ENCODE measurements around the gene VIT.
A peak's percentile ranks its signal among the peaks of the same experiment; 100 is the strongest.

The VIT gene

GRCh38 chr2:36708041-36708741 lies 11.7 kb downstream of the VIT start:
- no peak for DNase-seq (ENCODE audit: low read depth, low spot score)

DNA sequence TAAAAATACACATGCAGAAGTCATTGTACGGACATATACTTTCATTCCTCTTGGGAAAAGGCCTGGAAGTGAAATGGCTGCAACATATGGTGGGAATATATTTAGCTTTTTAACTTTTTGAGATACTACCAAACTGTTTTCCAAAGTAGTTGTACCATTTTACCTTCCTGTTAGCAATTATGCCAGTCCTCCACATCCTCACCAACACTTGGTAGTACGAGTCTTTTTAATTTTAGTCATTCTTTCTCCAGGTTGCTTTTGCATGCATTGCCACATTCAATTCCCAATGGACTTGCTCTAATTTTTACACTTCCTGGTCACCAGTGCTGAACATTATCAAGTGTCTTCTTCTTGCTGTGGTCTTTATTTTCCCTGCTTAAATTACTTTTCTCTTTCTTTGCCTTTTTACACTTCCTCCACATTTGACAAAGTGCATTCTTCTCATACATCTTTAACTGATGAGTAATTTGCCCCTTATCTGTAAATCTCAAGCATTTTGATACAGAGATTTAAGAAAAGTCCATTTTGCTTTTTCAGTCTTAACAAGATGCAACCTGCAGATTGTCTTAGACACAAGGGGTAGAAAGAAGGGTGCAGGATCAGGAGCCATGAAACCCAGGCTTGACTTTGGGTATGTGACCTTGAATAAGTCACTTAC lies 14.5 kb downstream of the VIT start:
- no peak for DNase-seq (ENCODE audit: low read depth, low spot score)

- no peak for DNase-seq (ENCODE audit: low read depth, low spot score)
These were observed 15.3 kb downstream of the VIT start for GRCh38 chr2:36711741-36712314.

DNA sequence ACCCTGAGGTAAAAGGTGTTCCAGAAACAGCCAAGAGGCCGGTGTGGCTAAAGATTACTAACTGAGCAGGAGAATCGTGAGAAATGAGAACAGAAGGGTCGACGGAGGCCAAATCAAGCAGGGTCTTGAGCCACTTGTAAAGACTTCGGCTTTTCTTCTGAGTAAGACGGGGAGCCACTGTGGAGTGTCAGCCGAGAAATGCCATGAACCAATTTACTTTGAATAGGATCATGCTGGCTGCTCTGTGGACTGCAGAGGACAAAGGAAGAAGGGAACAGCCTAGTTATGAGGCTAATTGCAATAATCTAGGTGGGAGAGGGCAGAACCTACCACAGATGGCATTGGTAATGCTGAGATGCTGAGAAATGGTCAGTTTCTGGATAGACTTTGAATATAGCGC lies 16.8 kb downstream of the VIT start:
- DNase-seq (ENCODE audit: low read depth, low spot score) = no peak

- DNase-seq (ENCODE audit: low read depth, low spot score) = no peak
These were observed 19.6 kb downstream of the VIT start for GRCh38 chr2:36716111-36716510.

GRCh38 chr2:36717603-36718266 lies 21.2 kb downstream of the VIT start:
- no peak for DNase-seq (ENCODE audit: low read depth, low spot score)

GRCh38 chr2:36727550-36727949 lies 31.0 kb downstream of the VIT start:
- no peak for DNase-seq (ENCODE audit: low read depth, low spot score)

DNA sequence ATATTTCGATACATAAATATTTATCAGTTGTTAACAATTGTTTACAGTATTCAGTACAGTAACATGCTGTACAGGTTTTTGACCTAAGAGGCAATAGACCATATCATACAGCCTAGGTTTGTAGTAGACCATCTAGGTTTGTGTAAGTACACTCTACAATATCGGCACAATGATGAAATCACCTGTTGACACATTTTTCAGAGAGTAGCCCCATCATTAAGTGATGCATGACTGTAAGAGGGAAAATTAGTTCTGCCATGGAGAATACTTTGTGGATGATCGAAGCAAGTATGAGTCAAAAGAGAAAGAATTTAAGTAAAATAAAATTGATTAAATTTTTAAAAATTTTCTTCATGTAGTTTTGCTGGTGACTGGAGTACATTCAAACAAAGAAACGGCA lies 32.6 kb downstream of the VIT start:
- DNase-seq (ENCODE audit: low read depth, low spot score) = no peak

DNA sequence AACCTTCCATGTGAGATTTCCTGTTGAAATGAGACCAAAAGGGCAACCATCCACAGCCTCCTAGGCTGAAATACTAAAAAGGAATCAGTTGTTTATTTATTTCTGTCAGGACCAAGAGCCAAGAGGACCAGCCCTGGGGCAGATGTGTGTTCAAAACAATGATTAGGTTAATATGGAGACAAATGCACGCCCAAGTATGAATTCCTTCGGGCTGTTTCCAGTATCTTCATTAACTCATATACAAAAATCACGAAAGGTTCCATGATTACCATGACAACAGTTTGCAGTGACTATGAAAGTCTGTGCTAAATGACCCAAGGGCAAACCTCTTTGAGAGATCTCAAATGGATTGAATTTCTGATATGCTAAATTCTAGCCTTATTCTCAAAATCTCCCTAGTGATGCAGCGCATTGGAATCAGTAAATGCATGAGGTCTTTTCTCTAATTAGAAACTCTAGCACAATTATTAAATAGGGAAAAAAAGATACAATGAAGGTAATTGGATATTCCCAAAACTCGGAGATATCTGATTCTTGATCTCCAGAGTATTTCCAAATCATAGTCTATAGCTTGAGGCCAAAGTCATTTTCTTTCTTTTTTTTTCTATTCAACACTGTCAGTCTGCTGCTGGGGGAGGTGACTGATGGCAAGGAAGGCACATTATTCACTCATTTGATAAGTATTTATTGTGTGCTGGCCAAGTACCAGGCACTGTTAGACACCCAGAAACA lies 35.6 kb downstream of the VIT start:
- no peak for DNase-seq (ENCODE audit: low read depth, low spot score)

DNA sequence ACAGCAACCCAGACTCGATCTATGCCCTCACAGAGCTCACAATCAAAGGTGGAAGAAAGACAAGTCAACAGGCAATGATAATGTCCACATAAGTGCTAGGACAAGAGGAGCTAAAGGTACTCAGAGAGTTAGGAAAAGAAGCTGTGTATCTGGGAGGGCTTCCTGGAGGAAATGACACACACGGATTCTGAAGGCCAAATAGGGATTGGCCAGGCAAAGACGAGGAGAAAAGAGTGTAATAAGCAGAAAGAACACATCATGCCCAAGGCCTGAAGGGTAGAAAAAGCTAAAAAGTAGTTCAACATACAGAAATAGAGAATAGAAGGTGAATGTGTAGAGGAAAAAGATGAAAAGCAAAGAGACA lies 36.1 kb downstream of the VIT start:
- DNase-seq (ENCODE audit: low read depth, low spot score) = no peak

DNA sequence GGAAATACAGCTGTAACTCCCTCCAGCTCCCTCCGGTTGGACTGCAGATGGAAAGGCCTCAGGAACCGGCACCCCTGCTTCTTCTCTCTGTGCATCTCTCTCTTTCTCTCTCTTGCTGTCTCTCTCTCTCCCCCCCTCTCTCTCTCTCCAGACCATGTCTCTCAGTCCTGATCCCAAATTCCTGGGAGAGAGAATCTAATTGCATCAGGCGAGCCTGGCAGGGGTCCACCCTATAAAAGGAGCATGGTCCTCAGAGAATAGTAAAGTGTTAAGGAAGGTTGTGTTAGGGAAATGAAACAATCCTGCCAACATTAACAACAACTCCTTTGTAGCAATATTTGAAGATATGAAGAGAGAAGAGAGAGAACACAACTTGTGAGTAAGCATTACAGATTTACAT lies 36.7 kb downstream of the VIT start:
- no peak for DNase-seq (ENCODE audit: low read depth, low spot score)

GRCh38 chr2:36734304-36734703 lies 37.8 kb downstream of the VIT start:
- no peak for DNase-seq (ENCODE audit: low read depth, low spot score)

DNA sequence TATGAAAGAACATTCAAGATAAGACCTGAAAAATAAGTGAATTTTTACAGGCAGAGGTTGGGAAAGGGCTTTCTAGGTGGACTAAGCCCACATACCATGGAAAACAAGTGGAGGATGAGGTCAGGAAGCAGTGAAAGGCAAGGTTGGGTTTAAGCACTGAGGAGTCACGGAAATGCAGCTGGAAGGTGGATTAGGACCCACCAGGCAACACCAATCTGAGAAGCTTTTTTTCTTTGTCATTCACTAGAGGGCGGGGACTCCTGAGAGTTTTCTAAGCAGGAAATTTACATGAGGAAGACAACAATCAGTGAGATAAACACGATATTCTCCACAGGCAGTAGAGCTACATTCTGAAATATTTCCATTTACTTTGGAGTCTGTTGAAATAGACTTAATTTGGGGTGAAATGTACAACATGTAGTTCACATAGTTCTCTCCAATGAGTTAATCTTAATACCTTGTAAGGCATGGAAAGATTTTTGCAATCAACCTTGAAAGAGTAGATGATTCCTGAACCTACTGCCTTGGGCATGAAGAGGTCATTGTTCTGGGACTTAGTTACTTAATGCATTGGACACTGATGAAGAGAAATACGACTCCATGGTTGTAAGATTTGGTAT lies 40.7 kb downstream of the VIT start:
- DNase-seq (ENCODE audit: low read depth, low spot score) = peak; percentile 78

GRCh38 chr2:36740061-36740460 lies 43.6 kb downstream of the VIT start:
- DNase-seq (ENCODE audit: low read depth, low spot score) = no peak

DNA sequence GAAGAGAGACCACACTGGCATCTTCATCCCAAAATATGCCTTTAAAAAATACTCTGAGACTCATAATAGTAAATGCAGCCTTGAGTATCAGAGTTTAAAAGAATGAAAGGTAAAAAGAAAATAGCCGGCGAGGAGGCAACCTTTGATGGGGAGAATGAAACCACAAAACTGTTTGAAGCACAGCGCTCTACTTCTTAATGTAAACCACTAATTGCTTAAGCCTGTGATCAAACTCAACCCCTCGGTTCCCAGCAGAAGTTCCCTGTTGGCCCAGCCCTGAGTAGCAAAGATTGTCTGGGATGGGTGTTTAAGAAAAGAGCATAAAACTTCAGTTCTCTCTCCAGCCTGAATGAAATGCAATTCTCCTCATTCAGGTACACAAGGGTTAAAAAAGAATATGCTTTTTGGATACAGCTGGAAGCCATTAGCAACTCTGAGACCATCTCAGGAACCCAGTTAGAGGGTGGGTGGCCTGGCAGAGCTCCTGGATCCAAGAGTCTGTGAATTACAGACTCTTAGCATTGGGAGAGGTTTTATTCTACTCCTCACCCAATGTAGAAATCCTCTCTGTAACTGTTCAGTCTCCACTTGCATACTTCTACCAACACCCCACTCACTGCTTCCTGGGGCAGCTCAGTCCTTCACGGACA lies 44.8 kb downstream of the VIT start:
- no peak for DNase-seq (ENCODE audit: low read depth, low spot score)

GRCh38 chr2:36743954-36744353 lies 47.4 kb downstream of the VIT start:
- no peak for DNase-seq (ENCODE audit: low read depth, low spot score)

DNA sequence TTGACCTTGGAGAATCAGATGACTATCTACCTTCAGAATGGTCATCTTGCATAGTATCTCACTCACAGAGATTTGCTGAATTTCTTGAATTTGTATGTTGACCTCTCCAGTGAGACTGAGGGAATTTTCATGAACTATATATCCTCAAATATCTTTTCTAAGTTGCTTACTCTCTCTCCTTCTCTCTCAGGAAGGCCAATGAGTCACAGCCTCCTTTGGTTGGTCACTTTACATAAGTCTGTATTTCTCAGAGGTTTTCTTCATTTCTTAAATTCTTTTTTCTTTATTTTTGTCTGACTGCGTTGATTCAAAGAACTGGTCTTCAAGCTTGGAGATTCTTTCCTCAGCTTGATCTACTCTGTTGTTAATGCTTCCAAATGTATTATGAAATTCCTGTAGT lies 51.7 kb downstream of the VIT start:
- DNase-seq (ENCODE audit: low read depth, low spot score) = no peak

GRCh38 chr2:36750101-36750500 lies 53.6 kb downstream of the VIT start:
- DNase-seq (ENCODE audit: low read depth, low spot score) = no peak

GRCh38 chr2:36753706-36754221 lies 57.3 kb downstream of the VIT start:
- DNase-seq (ENCODE audit: low read depth, low spot score) = peak; percentile 60

GRCh38 chr2:36754578-36754977 lies 58.1 kb downstream of the VIT start:
- DNase-seq (ENCODE audit: low read depth, low spot score) = no peak

DNA sequence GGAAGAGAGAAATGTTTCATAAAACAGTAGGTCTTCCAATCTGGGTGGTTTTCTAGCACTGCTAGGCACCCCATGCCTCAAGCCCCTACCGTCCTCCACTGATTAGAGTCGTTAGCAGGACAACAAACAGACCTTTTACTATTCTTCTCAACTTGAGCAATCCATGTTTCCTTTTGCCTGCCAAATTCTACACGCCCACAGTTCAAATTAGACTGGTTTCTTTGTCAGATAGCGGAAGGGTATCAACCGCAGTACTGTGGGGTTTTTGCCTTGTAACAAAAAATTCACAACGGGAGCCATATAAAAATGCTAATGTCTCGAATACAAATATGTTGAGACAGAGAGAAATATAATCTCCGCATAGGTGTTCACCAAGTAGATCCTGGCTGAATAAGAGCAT lies 59.9 kb downstream of the VIT start:
- no peak for DNase-seq (ENCODE audit: low read depth, low spot score)

Measured in ELF-1 (cell line).